Right lobe of liver (tissue), 4 donors: Measurements from ENCODE around the gene SUN1.

Source experiments
- CTCF ChIP-seq, 4 donors: fragments of 200-600 bp in 3 of 4; fragments of 450-650 bp in 1 of 4; IDR thresholded peaks; one replicate each; pipeline versions ENCODE4 v1.5.1 to v1.8.0; 2016 to 2022; ENCODE audit warnings: antibody characterized with exemption in 4 of 4, mild to moderate bottlenecking in 2 of 4
- POLR2A ChIP-seq: fragments of 450-650 bp; IDR thresholded peaks from one replicate; pipeline ENCODE4 v1.6.1; 2017; ENCODE audit warnings: antibody characterized with exemption, mild to moderate bottlenecking
- donor health status: DM: no; HTN: no; CAD: no.
- donor health status: DM: no; HTN: no; CAD: no.
- donor health status: DM: no; HTN: yes; CAD: no.

- TF ChIP-seq CTCF (IDR thresholded peaks at IDR 0.05) = no peak
- TF ChIP-seq POLR2A = no peak
These were observed 24.3 kb downstream of the SUN1 start for GRCh38 chr7:856444-857095.
